H1 (cell line): ENCODE measurements around the gene STK32C. TPM values are rescaled to one million over a fixed set of nuclear protein-coding genes. Genes with fewer than 3 reads are reported as not detected.

Experiments
- CTCF ChIA-PET: fragments of 300-600 bp; sonication (Branson Sonifier 250); formaldehyde crosslinking; loops from one replicate; lab custom pipeline; 2021; ENCODE audit not compliant: partially characterized antibody; lab: Charles Lee
- POLR2A ChIA-PET: fragments of 300-600 bp; sonication (Branson Sonifier 250); formaldehyde crosslinking; loops from one replicate; lab custom pipeline; 2021; ENCODE audit warnings: inconsistent platforms; ENCODE audit not compliant: partially characterized antibody; lab: Charles Lee
- DNase-seq, 2 experiments: peaks; one replicate each; pipeline versions ENCODE4 v3.0.0 to v3.0.0-alpha.2; 2010 to 2022; ENCODE audit warnings: low spot score in 2 of 2, low read depth in 1 of 2, mixed read lengths in 1 of 2
- FAIRE-seq: peaks from 2 replicates; lab custom pipeline; 2011; peaks lifted over from hg19 to GRCh38; lab: Jason Lieb, UNC
- H2AFZ ChIP-seq: 2 replicates; pipeline ENCODE4 v1.8.1; 2012; ENCODE audit warnings: low read length, inconsistent platforms
- H2AK5ac ChIP-seq: 2 replicates; pipeline ENCODE4 v1.6.1; 2013; ENCODE audit warnings: low read depth, low read length
- H2BK120ac ChIP-seq: replicated peaks from 2 replicates; pipeline ENCODE3; 2013; ENCODE audit warnings: low read depth, low read length, inconsistent platforms
- H2BK12ac ChIP-seq: 2 replicates; pipeline ENCODE4 v1.6.1; 2013; ENCODE audit warnings: low read depth, low read length
- H2BK15ac ChIP-seq: 2 replicates; pipeline ENCODE4 v1.6.1; 2013; ENCODE audit warnings: low read length
- H2BK20ac ChIP-seq: 2 replicates; pipeline ENCODE4 v1.6.1; 2013; ENCODE audit warnings: low read length
- H2BK5ac ChIP-seq: 2 replicates; pipeline ENCODE4 v1.6.1; 2013; ENCODE audit warnings: low read depth, low read length
- H3K14ac ChIP-seq: 2 replicates; pipeline ENCODE4 v1.6.1; 2013; ENCODE audit warnings: inconsistent platforms; ENCODE audit not compliant: insufficient read length
- H3K18ac ChIP-seq: 2 replicates; pipeline ENCODE4 v1.6.1; 2013; ENCODE audit warnings: low read length; ENCODE audit errors: extremely low read depth
- H3K23ac ChIP-seq: 2 replicates; pipeline ENCODE4 v1.6.1; 2013; ENCODE audit warnings: inconsistent platforms; ENCODE audit not compliant: insufficient read length
- H3K23me2 ChIP-seq: 2 replicates; pipeline ENCODE4 v1.6.1; 2013; ENCODE audit warnings: low read depth, low read length
- H3K27ac ChIP-seq: 2 replicates; pipeline ENCODE4 v1.6.1; 2011; ENCODE audit warnings: low read depth, low read length, inconsistent platforms
- H3K27me3 ChIP-seq, 4 experiments: replicated peaks in 1 of 4; 1 replicate in 1 of 4; 2 replicates in 3 of 4; pipeline versions ENCODE4 v1.6.1 to v1.8.1; 2011 to 2013; ENCODE audit warnings: low read length in 3 of 4, mild to moderate bottlenecking in 3 of 4, inconsistent platforms in 2 of 4, mixed read lengths in 2 of 4, moderate library complexity in 1 of 4; ENCODE audit not compliant: control insufficient read depth in 3 of 4, insufficient read depth in 3 of 4; ENCODE audit errors: extremely low read depth in 1 of 4
- H3K36me3 ChIP-seq, 4 experiments: 2 replicates each; pipeline versions ENCODE4 v1.6.1 to v1.8.1; 2011 to 2013; ENCODE audit warnings: mild to moderate bottlenecking in 4 of 4, low read length in 3 of 4, moderate library complexity in 2 of 4, control low read depth in 1 of 4, inconsistent platforms in 1 of 4; ENCODE audit not compliant: insufficient read depth in 4 of 4, control insufficient read depth in 2 of 4
- H3K4ac ChIP-seq: replicated peaks from 2 replicates; pipeline ENCODE3; 2013; ENCODE audit warnings: low read length, low read depth, mixed read lengths, inconsistent platforms; ENCODE audit not compliant: insufficient read length
- H3K4me1 ChIP-seq, 4 experiments: replicated peaks in 1 of 4; 1 replicate in 1 of 4; 2 replicates in 3 of 4; pipeline versions ENCODE4 v1.6.1 to v1.8.1; 2011 to 2013; ENCODE audit warnings: low read length in 3 of 4, inconsistent platforms in 2 of 4, mixed read lengths in 1 of 4; ENCODE audit not compliant: insufficient read depth in 4 of 4, control insufficient read depth in 3 of 4
- H3K4me2 ChIP-seq, 2 experiments: 2 replicates each; pipeline versions ENCODE4 v1.6.1 to v1.8.1; 2011 to 2013; ENCODE audit warnings: low read depth in 2 of 2, low read length in 2 of 2, control low read depth in 1 of 2, inconsistent platforms in 1 of 2, mild to moderate bottlenecking in 1 of 2; ENCODE audit not compliant: insufficient read depth in 1 of 2
- H3K4me3 ChIP-seq, 4 experiments: fragments of 200-600, 300-600 bp in 1 of 4; sonication (generic), shearing (Covaris generic), sonication (Bioruptor Twin) in 1 of 4; 2 replicates each; pipeline versions ENCODE4 v1.5.1 to v1.8.1; 2011 to 2016; ENCODE audit warnings: low read length in 4 of 4, low read depth in 3 of 4, control low read depth in 2 of 4, inconsistent platforms in 2 of 4, mild to moderate bottlenecking in 2 of 4, mixed read lengths in 1 of 4, moderate library complexity in 1 of 4; ENCODE audit not compliant: insufficient read depth in 2 of 4; ENCODE audit errors: extremely low read depth in 1 of 4
- H3K56ac ChIP-seq: replicated peaks from 2 replicates; pipeline ENCODE3; 2013; ENCODE audit warnings: low read depth, mild to moderate bottlenecking, mixed read lengths, low read length, inconsistent platforms; ENCODE audit not compliant: insufficient read length
- H3K79me1 ChIP-seq: 2 replicates; pipeline ENCODE4 v1.6.1; 2013; ENCODE audit warnings: low read depth, low read length, control low read depth
- H3K79me2 ChIP-seq, 2 experiments: 2 replicates each; pipeline versions ENCODE4 v1.6.1 to v1.8.1; 2012 to 2013; ENCODE audit warnings: low read length in 2 of 2, mild to moderate bottlenecking in 2 of 2, inconsistent platforms in 1 of 2; ENCODE audit not compliant: insufficient read depth in 2 of 2, control insufficient read depth in 1 of 2
- H3K9ac ChIP-seq, 4 experiments: replicated peaks in 1 of 4; 1 replicate in 1 of 4; 2 replicates in 3 of 4; pipeline versions ENCODE4 v1.6.1 to v1.8.1; 2011 to 2013; ENCODE audit warnings: low read depth in 3 of 4, low read length in 3 of 4, control low read depth in 2 of 4, mild to moderate bottlenecking in 2 of 4, moderate library complexity in 2 of 4, inconsistent platforms in 1 of 4; ENCODE audit errors: extremely low read depth in 1 of 4
- H3K9me3 ChIP-seq, 2 experiments: 2 replicates each; pipeline versions ENCODE4 v1.6.1 to v1.8.1; 2012 to 2013; ENCODE audit warnings: mild to moderate bottlenecking in 2 of 2, moderate library complexity in 2 of 2, control low read depth in 1 of 2, inconsistent platforms in 1 of 2, low read depth in 1 of 2, low read length in 1 of 2, mixed read lengths in 1 of 2; ENCODE audit not compliant: insufficient read depth in 2 of 2
- H4K20me1 ChIP-seq, 2 experiments: replicated peaks in 1 of 2; 2 replicates each; pipeline versions ENCODE3 to v1.8.1; 2011 to 2013; ENCODE audit warnings: inconsistent platforms in 2 of 2, low read length in 2 of 2, mild to moderate bottlenecking in 1 of 2; ENCODE audit not compliant: insufficient read depth in 2 of 2, control insufficient read depth in 1 of 2
- H4K5ac ChIP-seq: 2 replicates; pipeline ENCODE4 v1.6.1; 2013; ENCODE audit warnings: low read length, low read depth, mixed read lengths, inconsistent platforms; ENCODE audit not compliant: insufficient read length
- H4K8ac ChIP-seq: 2 replicates; pipeline ENCODE4 v1.8.0; 2013; ENCODE audit warnings: mild to moderate bottlenecking, moderate library complexity, low read length, inconsistent platforms; ENCODE audit not compliant: insufficient read depth; ENCODE audit errors: extremely low read depth
- H4K91ac ChIP-seq: replicated peaks from 2 replicates; pipeline ENCODE3; 2013; ENCODE audit warnings: low read length, mixed read lengths, inconsistent platforms; ENCODE audit not compliant: insufficient read length
- CBX5 ChIP-seq: fragments of 300-800, 300-1000 bp; sonication (generic); IDR thresholded peaks from 2 replicates; pipeline ENCODE4 v1.7.1; 2016; ENCODE audit warnings: antibody characterized with exemption, low read length, low read depth
- CBX8 ChIP-seq: fragments of 300-800, 300-1000 bp; sonication (generic); IDR thresholded peaks from 2 replicates; pipeline ENCODE4 v1.7.1; 2016; ENCODE audit warnings: low read depth, low read length, borderline replicate concordance
- CHD1 ChIP-seq: IDR thresholded peaks from 2 replicates; pipeline ENCODE4 v1.6.1; 2012; ENCODE audit warnings: low read depth, low read length, improper control_type of control experiment
- CTBP2 ChIP-seq: IDR thresholded peaks from 2 replicates; pipeline ENCODE4 v1.7.0; 2011; ENCODE audit warnings: borderline replicate concordance, mild to moderate bottlenecking, moderate library complexity, mixed read lengths, low read length; ENCODE audit not compliant: insufficient read depth, insufficient read length
- EZH2 ChIP-seq: fragments of 200-600 bp; sonication (generic); IDR thresholded peaks from 2 replicates; pipeline ENCODE4 v1.7.1; 2012; ENCODE audit warnings: low read depth, mild to moderate bottlenecking, moderate library complexity, low read length, inconsistent platforms; ENCODE audit not compliant: severe bottlenecking
- JUN ChIP-seq: IDR thresholded peaks from 2 replicates; pipeline ENCODE4 v1.6.1; 2011; ENCODE audit warnings: low read depth, mild to moderate bottlenecking, improper control_type of control experiment, low read length
- KDM4A ChIP-seq: IDR thresholded peaks from one replicate; pipeline ENCODE4 v1.7.1; 2012; ENCODE audit warnings: low read depth, mild to moderate bottlenecking, moderate library complexity, low read length, inconsistent platforms; ENCODE audit not compliant: severe bottlenecking
- NRF1 ChIP-seq: IDR thresholded peaks from 2 replicates; pipeline ENCODE4 v1.6.1; 2011; ENCODE audit warnings: mild to moderate bottlenecking, low read depth, low read length, improper control_type of control experiment
- POLR2A ChIP-seq, 2 experiments: IDR thresholded peaks; 1 replicate in 1 of 2; 2 replicates in 1 of 2; pipeline ENCODE4 v1.6.1; 2011; ENCODE audit warnings: low read depth in 2 of 2, low read length in 2 of 2, mild to moderate bottlenecking in 2 of 2; ENCODE audit errors: control extremely low read depth in 1 of 2
- SIN3A ChIP-seq, 2 experiments: IDR thresholded peaks in 1 of 2; conservative IDR thresholded peaks in 1 of 2; 2 replicates each; pipeline ENCODE4 v1.6.1; 2011 to 2012; ENCODE audit warnings: low read length in 2 of 2, improper control_type of control experiment in 1 of 2, low read depth in 1 of 2, mild to moderate bottlenecking in 1 of 2
- SIRT6 ChIP-seq: IDR thresholded peaks from one replicate; pipeline ENCODE4 v1.7.1; 2012; ENCODE audit warnings: low read length, inconsistent platforms
- SRF ChIP-seq: IDR thresholded peaks from 2 replicates; pipeline ENCODE4 v1.6.1; 2011; ENCODE audit warnings: mild to moderate bottlenecking, low read depth, low read length, moderate library complexity
- TEAD4 ChIP-seq: IDR thresholded peaks from 2 replicates; pipeline ENCODE4 v1.6.1; 2012; ENCODE audit warnings: low read depth, low read length, inconsistent platforms, mixed read lengths
- WGBS, 2 experiments: shearing (Covaris generic) in 1 of 2; methylation state at CpG; one replicate each; pipeline versions ENCODE4 v1.1.6 to v1.1.7; 2013 to 2015; ENCODE audit warnings: low lambda C conversion rate in 2 of 2, mixed read lengths in 2 of 2, inconsistent platforms in 1 of 2, low coverage in 1 of 2, missing lambda C conversion rate in 1 of 2; ENCODE audit not compliant: insufficient replicate concordance in 2 of 2, insufficient coverage in 1 of 2, insufficient read length in 1 of 2; ENCODE audit errors: extremely low coverage in 1 of 2, missing lambda C conversion rate in 1 of 2; 5-methylcytosine and 5-hydroxymethylcytosine counted together
- polyA plus RNA-seq, 7 experiments: library from polyadenylated mRNA; depleted of rRNA in 3 of 7; stranded (reverse) in 5 of 7; unstranded in 2 of 7; fragments of >200 nt in 5 of 7; fragments of 200-250 nt in 2 of 7; gene quantifications; 1 replicate in 5 of 7; 2 replicates in 1 of 7; 4 replicates in 1 of 7; pipeline versions ENCODE4 v1.2.1 to v1.2.3, GENCODE V29; 2011 to 2013; ENCODE audit warnings: missing spikeins in 2 of 7, mixed read lengths in 2 of 7
- total RNA-seq: library from RNA; stranded (reverse); fragmentation: NEBNext Ultra II Directional; extraction: Animal tissue kit (Norgen Biotek cat#: 25700); gene quantifications from 2 replicates; pipeline ENCODE4 v1.2.1, GENCODE V29; 2021

Gene STK32C
- total and polyA plus RNA-seq, 2 of the 8 experiments (the other 6 are each of a cell fraction or from before 2014, with no cell fraction given): 10.6 to 15.6 TPM

- no peak for FAIRE-seq
- no peak overlapping the region for H4K91ac ChIP-seq
- H3K23ac ChIP-seq: no peak overlapping the region
- no peaks in the 10 kb centered on the region for H3K79me1 ChIP-seq
- H3K27ac ChIP-seq: no peak overlapping the region
- H3K18ac ChIP-seq: no peak overlapping the region
- peaks cover 4% of the 10 kb centered on the region; the same call in 1 of the 2 replicates for H3K23me2 ChIP-seq
- DNase-seq: no peak
- 73% methylated on average over 20 of the region's 20 CpGs; no CpG with 5 or more reads in 1 of the 2 experiments for WGBS, 2 experiments
- H2AFZ ChIP-seq: no peak overlapping the region
- no peak overlapping the region for H2BK20ac ChIP-seq
- no peak overlapping the region for H2BK5ac ChIP-seq
- H3K4me2 ChIP-seq: no peak overlapping the region
- H4K20me1 ChIP-seq: no peaks in the 10 kb centered on the region
- POLR2A ChIA-PET: interaction anchor here (1.1 kb wide), 1 partner anchor 11 kb away, joined by 4 read pairs; no protein-coding TSS in a partner anchor
- no peaks in the 10 kb centered on the region for H3K9me3 ChIP-seq
- 0 out of 2 replicates have a peak overlapping the region, but pooled peaks have one; percentile 29 for H2BK15ac ChIP-seq
- H3K79me2 ChIP-seq: no peaks in the 10 kb centered on the region
- no peak overlapping the region for H2BK120ac ChIP-seq
- H3K27me3 ChIP-seq: no peaks in the 10 kb centered on the region; a peak in 1 of 7 replicates
- CTCF ChIA-PET: interaction anchor here (0.7 to 1.4 kb wide), 4 partner anchors 13 to 139 kb away, joined by 3 to 5 read pairs (median 3); no protein-coding TSS in a partner anchor
- H3K4me3 ChIP-seq: no peak overlapping the region
- no peak overlapping the region for H2BK12ac ChIP-seq
- H2AK5ac ChIP-seq: no peak overlapping the region
- H3K14ac ChIP-seq: no peak overlapping the region
- no peak overlapping the region for H4K5ac ChIP-seq
- no peak overlapping the region for H3K56ac ChIP-seq
- no peak overlapping the region for H4K8ac ChIP-seq
- no peaks in the 10 kb centered on the region for H3K36me3 ChIP-seq
- H3K4me1 ChIP-seq: peaks cover 0 to 17% (median 12%) of the 10 kb centered on the region in 4 experiments; a peak in 6 of 7 replicates
- H3K4ac ChIP-seq: no peak overlapping the region
- H3K9ac ChIP-seq: no peak overlapping the region
- TF ChIP-seq JUN (no peak), NRF1 (no peak), CHD1 (no peak), KDM4A (no peak), POLR2A (IDR thresholded peaks at IDR 0.05; ENCODE audit: control extremely low read depth in 1 of 2, low read depth in 2 of 2, low read length in 2 of 2) (no peak), SIRT6 (no peak), CTBP2 (no peak), TEAD4 (no peak), EZH2 (no peak), SRF (no peak), CBX8 (no peak), CBX5 (no peak), SIN3A (conservative IDR thresholded peaks at IDR 0.05 in 1 of 2, IDR thresholded peaks at IDR 0.05 in 1 of 2; ENCODE audit: low read depth in 1 of 2, low read length in 2 of 2) (no peak)
These were observed 142.9 kb downstream of the STK32C start for GRCh38 chr10:132164761-132165278.
